SU-DHL-6 (cell line): ENCODE results near the gene SPEF1.

Experiments used
- H2AFZ ChIP-seq: fragments of 200-600 bp; sonication (generic); 2 replicates; pipeline ENCODE4 v1.6.1; 2014; ENCODE audit warnings: low read depth, mild to moderate bottlenecking, moderate library complexity, mixed read lengths, antibody characterized with exemption, low read length; ENCODE audit not compliant: severe bottlenecking
- H3F3A ChIP-seq: fragments of 200-600 bp; shearing (Covaris generic); 2 replicates; pipeline ENCODE4 v1.6.0; 2016; ENCODE audit warnings: antibody characterized with exemption, mild to moderate bottlenecking; ENCODE audit not compliant: insufficient read depth
- H3K27ac ChIP-seq: fragments of 200-600 bp; sonication (generic); 2 replicates; pipeline ENCODE4 v1.5.1; 2016; ENCODE audit warnings: low read depth, mild to moderate bottlenecking, low read length, moderate library complexity, mixed read lengths
- H3K27me3 ChIP-seq: fragments of 200-600 bp; sonication (generic), shearing (Covaris generic); 2 replicates; pipeline ENCODE4 v1.6.0; 2014; ENCODE audit warnings: mild to moderate bottlenecking, low read length
- H3K36me3 ChIP-seq: fragments of 200-600 bp; sonication (generic); 2 replicates; pipeline ENCODE4 v1.6.1; 2014; ENCODE audit warnings: mild to moderate bottlenecking, low read length, mixed read lengths
- H3K4me2 ChIP-seq: fragments of 300-600, 200-600 bp; shearing (Covaris generic), sonication (generic); 2 replicates; pipeline ENCODE4 v1.6.0; 2014; ENCODE audit warnings: low read length, low read depth, mild to moderate bottlenecking; ENCODE audit not compliant: poor library complexity, severe bottlenecking
- H3K4me3 ChIP-seq: fragments of 200-600 bp; sonication (generic); 2 replicates; pipeline ENCODE4 v1.5.1; 2014; ENCODE audit warnings: antibody characterized with exemption, low read length, mild to moderate bottlenecking, mixed read lengths; ENCODE audit not compliant: insufficient read depth, poor library complexity, severe bottlenecking
- H3K79me2 ChIP-seq: fragments of 200-600 bp; sonication (generic); 2 replicates; pipeline ENCODE4 v1.6.1; 2014; ENCODE audit warnings: mild to moderate bottlenecking, low read length, moderate library complexity; ENCODE audit not compliant: insufficient read depth
- H3K9ac ChIP-seq: fragments of 200-600 bp; sonication (generic); 2 replicates; pipeline ENCODE4 v1.7.0; 2014; ENCODE audit warnings: mild to moderate bottlenecking, low read length
- H3K9me2 ChIP-seq: fragments of 200-600 bp; sonication (generic); replicated peaks from 2 replicates; pipeline ENCODE4 v1.6.1; 2014; ENCODE audit warnings: low read length; ENCODE audit not compliant: insufficient read depth
- H3K9me3 ChIP-seq: fragments of 200-600 bp; sonication (generic); 2 replicates; pipeline ENCODE4 v1.6.1; 2014; ENCODE audit warnings: low read length, mixed read lengths; ENCODE audit not compliant: insufficient read depth
- H4K20me1 ChIP-seq: fragments of 200-600 bp; sonication (generic); 2 replicates; pipeline ENCODE4 v1.6.1; 2014; ENCODE audit warnings: low read depth, mild to moderate bottlenecking, antibody characterized with exemption, low read length, moderate library complexity, mixed read lengths
- EZH2phosphoT487 ChIP-seq: fragments of 200-600 bp; sonication (generic), shearing (Covaris generic); conservative IDR thresholded peaks from 2 replicates; pipeline ENCODE4 v1.6.1; 2018; ENCODE audit warnings: mild to moderate bottlenecking, antibody characterized with exemption, low read length, moderate library complexity, mixed read lengths
- TF ChIP-seq, protein P1 (sequence below): fragments of 200-600 bp; sonication (generic); IDR thresholded peaks from one replicate; pipeline ENCODE4 v1.5.1; 2017; ENCODE audit warnings: antibody characterized with exemption, mild to moderate bottlenecking, low read length, moderate library complexity; ENCODE audit not compliant: insufficient read depth, poor library complexity, severe bottlenecking

SPEF1 gene

DNA sequence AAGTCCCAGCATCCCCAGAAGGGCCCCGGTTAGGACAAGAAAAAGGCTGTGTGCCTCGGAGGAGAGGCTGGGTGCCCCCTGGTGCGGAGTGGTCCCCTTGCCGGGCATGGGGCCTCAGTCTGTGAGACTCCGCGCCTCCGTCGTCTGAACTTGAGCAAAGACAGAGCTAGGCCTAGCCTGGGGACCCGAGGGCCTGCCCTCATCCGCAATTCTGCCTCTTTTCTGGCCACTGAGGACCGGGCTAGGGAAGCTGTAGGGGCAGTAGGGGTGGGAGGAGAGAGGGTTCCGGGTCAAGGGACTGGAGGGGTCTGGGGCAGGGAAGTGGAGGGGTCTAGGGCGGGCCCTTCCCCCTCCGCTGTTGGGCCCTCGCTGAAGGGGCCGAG is 49.3 kb downstream of the SPEF1 start:
- Histone ChIP-seq H3K4me2 (no peak overlapping the region), H3K36me3 (no peaks in the 10 kb centered on the region), H3K4me3 (no peak overlapping the region), H3K27ac (no peak overlapping the region), H3K9me2 (no peaks in the 10 kb centered on the region), H2AFZ (no peak overlapping the region), H3F3A (no peaks in the 10 kb centered on the region), H3K9me3 (no peaks in the 10 kb centered on the region), H3K27me3 (no peaks in the 10 kb centered on the region), H4K20me1 (no peaks in the 10 kb centered on the region), H3K79me2 (no peaks in the 10 kb centered on the region), H3K9ac (no peak overlapping the region)
- TF ChIP-seq, protein P1, sequence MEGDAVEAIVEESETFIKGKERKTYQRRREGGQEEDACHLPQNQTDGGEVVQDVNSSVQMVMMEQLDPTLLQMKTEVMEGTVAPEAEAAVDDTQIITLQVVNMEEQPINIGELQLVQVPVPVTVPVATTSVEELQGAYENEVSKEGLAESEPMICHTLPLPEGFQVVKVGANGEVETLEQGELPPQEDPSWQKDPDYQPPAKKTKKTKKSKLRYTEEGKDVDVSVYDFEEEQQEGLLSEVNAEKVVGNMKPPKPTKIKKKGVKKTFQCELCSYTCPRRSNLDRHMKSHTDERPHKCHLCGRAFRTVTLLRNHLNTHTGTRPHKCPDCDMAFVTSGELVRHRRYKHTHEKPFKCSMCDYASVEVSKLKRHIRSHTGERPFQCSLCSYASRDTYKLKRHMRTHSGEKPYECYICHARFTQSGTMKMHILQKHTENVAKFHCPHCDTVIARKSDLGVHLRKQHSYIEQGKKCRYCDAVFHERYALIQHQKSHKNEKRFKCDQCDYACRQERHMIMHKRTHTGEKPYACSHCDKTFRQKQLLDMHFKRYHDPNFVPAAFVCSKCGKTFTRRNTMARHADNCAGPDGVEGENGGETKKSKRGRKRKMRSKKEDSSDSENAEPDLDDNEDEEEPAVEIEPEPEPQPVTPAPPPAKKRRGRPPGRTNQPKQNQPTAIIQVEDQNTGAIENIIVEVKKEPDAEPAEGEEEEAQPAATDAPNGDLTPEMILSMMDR, result no peak
- TF ChIP-seq EZH2phosphoT487, result no peak

DNA sequence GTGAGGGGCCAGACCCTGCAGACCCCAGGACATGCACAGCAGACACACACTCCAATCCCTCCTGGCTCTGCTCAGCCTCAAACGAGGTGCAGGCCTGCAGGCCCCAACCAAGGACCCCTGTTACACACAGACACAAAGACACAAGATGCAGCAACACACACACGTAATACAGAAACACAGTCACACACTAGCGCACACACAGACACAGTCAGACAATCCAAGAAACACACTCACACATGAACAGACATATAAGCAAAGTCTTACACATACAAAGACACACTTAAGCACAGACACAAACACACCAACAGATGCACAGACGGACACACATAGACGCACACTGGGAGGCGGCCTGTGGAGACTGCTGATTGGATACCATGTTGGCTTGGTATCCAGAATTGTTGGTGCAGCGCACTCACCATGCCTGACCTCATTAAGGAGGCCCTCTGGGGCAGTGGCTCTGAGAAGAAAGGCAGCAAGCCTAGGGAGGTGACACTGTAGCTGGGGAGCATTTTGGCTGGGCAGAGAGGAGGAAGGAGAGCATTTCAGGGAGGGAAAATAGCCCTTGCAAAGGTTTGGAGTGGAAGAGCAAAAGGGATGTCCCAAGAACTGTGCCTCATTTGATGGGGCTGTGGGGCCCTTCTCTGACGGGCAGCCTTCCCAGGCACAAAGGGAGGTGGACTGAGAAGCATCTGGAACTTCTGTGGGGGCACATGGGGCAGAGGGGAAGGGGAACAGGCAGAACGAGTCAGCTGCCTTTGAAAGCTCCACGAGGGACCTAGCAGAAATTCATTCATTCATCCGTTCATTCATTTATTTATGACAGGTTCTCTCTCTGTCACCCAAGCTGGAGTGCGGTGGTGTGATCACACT is 50.2 kb downstream of the SPEF1 start:
- TF ChIP-seq, protein P1, result no peak
- no peak for TF ChIP-seq EZH2phosphoT487
- H3K4me2 ChIP-seq, result no peak overlapping the region
- H3K4me3 ChIP-seq, result no peak overlapping the region
- no peak overlapping the region for H3K9ac ChIP-seq
- no peaks in the 10 kb centered on the region for H3K79me2 ChIP-seq
- no peaks in the 10 kb centered on the region for H4K20me1 ChIP-seq
- H3K9me3 ChIP-seq, result no peaks in the 10 kb centered on the region
- H2AFZ ChIP-seq, result no peak overlapping the region
- H3K9me2 ChIP-seq, result no peaks in the 10 kb centered on the region
- H3F3A ChIP-seq, result no peaks in the 10 kb centered on the region
- no peaks in the 10 kb centered on the region for H3K36me3 ChIP-seq
- H3K27ac ChIP-seq, result no peak overlapping the region
- no peaks in the 10 kb centered on the region for H3K27me3 ChIP-seq

DNA sequence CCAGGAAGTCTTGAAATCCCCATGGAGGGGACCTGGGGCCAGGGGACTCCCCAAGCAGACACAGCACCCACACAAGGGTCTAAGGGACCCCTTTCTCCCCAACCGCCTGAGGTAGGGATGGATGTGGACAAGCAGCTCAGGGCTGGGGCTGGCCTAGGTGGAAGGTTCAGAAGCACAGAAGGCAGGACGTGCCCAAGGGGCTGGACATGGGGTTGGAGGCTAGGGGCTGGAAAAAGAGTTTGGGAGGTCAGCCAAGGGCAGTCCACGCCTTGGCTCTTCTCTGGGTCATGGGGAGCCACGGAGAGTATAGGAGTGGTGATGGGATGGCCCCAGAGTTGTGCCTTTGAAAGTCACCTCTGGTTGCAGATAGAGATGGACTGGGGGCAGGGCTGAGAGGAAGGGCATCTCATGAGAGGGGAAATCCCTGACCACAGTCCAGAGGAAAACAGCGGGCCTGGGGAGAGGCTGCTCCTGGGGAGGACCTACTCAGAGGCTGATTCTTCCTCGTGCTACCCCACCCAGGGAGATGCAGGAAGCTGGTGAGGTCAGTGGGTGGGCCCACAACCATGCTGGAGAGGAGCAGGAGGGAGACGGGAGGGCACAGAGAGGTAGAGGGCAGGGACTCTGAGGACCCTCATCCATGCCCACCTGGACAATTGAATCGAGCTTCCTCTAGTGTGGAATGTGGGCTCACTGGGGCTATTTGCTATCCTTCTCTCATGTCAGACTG is 51.3 kb downstream of the SPEF1 start:
- no peaks in the 10 kb centered on the region for H3K79me2 ChIP-seq

More for the DNA sequence above, 51.3 kb downstream of the SPEF1 start:
- Histone ChIP-seq H3K4me2 (no peak overlapping the region), H3K9ac (no peak overlapping the region), H3K4me3 (no peak overlapping the region), H3K36me3 (no peaks in the 10 kb centered on the region), H3K27me3 (no peaks in the 10 kb centered on the region), H4K20me1 (no peaks in the 10 kb centered on the region), H3K27ac (no peak overlapping the region), H3K9me2 (no peaks in the 10 kb centered on the region), H3K9me3 (no peaks in the 10 kb centered on the region), H2AFZ (no peak overlapping the region), H3F3A (no peaks in the 10 kb centered on the region)
- TF ChIP-seq, protein P1, result no peak
- TF ChIP-seq EZH2phosphoT487, result no peak
